Panc1 (cell line): ENCODE results near the gene MBTD1.

Experiments
- POLR2AphosphoS5 ChIP-seq: IDR thresholded peaks from 2 replicates; pipeline ENCODE4 v1.6.1; 2012; ENCODE audit warnings: mild to moderate bottlenecking, low read depth, low read length, moderate library complexity
- SIN3A ChIP-seq: IDR thresholded peaks from 2 replicates; pipeline ENCODE4 v1.6.1; 2012; ENCODE audit warnings: low read depth, mild to moderate bottlenecking, low read length, moderate library complexity, borderline replicate concordance; ENCODE audit not compliant: insufficient read depth
- TF ChIP-seq, protein P1 (sequence below): fragments of 450-650 bp; IDR thresholded peaks from 2 replicates; pipeline ENCODE4 v1.5.1; 2017; ENCODE audit warnings: mild to moderate bottlenecking
- TF ChIP-seq, protein P2 (sequence below), 2 experiments: IDR thresholded peaks; 2 replicates each; pipeline ENCODE4 v1.6.1; 2011 to 2012; ENCODE audit warnings: low read depth in 2 of 2, control low read depth in 1 of 2, low read length in 1 of 2, mild to moderate bottlenecking in 1 of 2, moderate library complexity in 1 of 2; ENCODE audit not compliant: insufficient read depth in 1 of 2

DNA sequence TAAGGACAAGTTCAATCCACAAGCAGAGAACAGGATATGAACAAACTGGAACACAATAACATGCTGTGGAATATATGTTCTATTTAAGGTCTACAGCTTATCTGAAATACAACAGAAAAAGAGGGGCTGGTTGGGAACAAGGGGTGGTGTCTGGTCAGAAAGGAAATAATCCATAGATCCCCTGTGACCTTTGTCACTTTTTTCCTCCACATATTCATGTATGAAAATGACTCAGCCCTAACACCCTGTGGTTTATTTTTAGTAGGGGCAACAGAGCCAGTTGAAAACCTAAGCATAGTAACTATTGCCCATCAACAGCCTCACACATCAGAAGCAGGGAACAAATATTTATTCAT lies 126.9 kb downstream of the MBTD1 start:
- TF ChIP-seq, protein P1, sequence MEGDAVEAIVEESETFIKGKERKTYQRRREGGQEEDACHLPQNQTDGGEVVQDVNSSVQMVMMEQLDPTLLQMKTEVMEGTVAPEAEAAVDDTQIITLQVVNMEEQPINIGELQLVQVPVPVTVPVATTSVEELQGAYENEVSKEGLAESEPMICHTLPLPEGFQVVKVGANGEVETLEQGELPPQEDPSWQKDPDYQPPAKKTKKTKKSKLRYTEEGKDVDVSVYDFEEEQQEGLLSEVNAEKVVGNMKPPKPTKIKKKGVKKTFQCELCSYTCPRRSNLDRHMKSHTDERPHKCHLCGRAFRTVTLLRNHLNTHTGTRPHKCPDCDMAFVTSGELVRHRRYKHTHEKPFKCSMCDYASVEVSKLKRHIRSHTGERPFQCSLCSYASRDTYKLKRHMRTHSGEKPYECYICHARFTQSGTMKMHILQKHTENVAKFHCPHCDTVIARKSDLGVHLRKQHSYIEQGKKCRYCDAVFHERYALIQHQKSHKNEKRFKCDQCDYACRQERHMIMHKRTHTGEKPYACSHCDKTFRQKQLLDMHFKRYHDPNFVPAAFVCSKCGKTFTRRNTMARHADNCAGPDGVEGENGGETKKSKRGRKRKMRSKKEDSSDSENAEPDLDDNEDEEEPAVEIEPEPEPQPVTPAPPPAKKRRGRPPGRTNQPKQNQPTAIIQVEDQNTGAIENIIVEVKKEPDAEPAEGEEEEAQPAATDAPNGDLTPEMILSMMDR, result no peak
- no peak for TF ChIP-seq POLR2AphosphoS5
- TF ChIP-seq, protein P2, sequence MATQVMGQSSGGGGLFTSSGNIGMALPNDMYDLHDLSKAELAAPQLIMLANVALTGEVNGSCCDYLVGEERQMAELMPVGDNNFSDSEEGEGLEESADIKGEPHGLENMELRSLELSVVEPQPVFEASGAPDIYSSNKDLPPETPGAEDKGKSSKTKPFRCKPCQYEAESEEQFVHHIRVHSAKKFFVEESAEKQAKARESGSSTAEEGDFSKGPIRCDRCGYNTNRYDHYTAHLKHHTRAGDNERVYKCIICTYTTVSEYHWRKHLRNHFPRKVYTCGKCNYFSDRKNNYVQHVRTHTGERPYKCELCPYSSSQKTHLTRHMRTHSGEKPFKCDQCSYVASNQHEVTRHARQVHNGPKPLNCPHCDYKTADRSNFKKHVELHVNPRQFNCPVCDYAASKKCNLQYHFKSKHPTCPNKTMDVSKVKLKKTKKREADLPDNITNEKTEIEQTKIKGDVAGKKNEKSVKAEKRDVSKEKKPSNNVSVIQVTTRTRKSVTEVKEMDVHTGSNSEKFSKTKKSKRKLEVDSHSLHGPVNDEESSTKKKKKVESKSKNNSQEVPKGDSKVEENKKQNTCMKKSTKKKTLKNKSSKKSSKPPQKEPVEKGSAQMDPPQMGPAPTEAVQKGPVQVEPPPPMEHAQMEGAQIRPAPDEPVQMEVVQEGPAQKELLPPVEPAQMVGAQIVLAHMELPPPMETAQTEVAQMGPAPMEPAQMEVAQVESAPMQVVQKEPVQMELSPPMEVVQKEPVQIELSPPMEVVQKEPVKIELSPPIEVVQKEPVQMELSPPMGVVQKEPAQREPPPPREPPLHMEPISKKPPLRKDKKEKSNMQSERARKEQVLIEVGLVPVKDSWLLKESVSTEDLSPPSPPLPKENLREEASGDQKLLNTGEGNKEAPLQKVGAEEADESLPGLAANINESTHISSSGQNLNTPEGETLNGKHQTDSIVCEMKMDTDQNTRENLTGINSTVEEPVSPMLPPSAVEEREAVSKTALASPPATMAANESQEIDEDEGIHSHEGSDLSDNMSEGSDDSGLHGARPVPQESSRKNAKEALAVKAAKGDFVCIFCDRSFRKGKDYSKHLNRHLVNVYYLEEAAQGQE (IDR thresholded peaks at IDR 0.05; ENCODE audit: insufficient read depth in 1 of 2, low read depth in 2 of 2, low read length in 1 of 2), result no peak
- TF ChIP-seq SIN3A, result no peak
